Measurements from ENCODE around the gene FZD4. TPM values are rescaled to one million over a fixed set of nuclear protein-coding genes. Genes with fewer than 3 reads are reported as not detected.
A peak's percentile ranks its signal among the peaks of the same experiment; 100 is the strongest.
"Not testable (repeated sequence)": the region's sequence is repeated elsewhere in the genome, so short reads cannot be mapped to it uniquely, and the experiment has no call there.

FZD4 gene
- total and polyA plus RNA-seq, 11 donors, result 11.6 to 39.6 (median 21.1) TPM

DNA sequence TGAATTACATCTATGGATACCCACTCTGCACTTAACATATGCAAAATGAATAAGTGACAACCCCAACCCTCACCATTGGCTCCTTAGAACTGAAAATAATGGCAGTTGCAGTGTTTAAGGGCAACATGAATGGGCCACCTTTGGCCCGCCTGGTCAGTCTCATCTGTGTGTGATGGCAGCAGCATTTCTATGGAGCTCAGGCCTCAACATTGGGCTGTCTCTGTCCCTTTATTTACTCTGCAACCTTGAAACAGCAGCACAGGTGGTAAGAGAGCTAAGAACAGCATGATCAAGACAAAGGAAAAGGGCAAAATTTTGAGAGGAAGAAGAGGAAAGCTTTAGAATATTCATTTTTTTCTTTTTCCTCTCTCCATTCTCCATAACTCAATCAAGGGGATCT lies 44.2 kb upstream of the FZD4 start:
- no peaks in the 10 kb centered on the region for H3K27me3 ChIP-seq
- H3K4me3 ChIP-seq, result no peak overlapping the region
- TF ChIP-seq, protein P1, sequence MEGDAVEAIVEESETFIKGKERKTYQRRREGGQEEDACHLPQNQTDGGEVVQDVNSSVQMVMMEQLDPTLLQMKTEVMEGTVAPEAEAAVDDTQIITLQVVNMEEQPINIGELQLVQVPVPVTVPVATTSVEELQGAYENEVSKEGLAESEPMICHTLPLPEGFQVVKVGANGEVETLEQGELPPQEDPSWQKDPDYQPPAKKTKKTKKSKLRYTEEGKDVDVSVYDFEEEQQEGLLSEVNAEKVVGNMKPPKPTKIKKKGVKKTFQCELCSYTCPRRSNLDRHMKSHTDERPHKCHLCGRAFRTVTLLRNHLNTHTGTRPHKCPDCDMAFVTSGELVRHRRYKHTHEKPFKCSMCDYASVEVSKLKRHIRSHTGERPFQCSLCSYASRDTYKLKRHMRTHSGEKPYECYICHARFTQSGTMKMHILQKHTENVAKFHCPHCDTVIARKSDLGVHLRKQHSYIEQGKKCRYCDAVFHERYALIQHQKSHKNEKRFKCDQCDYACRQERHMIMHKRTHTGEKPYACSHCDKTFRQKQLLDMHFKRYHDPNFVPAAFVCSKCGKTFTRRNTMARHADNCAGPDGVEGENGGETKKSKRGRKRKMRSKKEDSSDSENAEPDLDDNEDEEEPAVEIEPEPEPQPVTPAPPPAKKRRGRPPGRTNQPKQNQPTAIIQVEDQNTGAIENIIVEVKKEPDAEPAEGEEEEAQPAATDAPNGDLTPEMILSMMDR (IDR thresholded peaks at IDR 0.05), result no peak
- no peak for TF ChIP-seq POLR2A (IDR thresholded peaks at IDR 0.05)
- no peaks in the 10 kb centered on the region for H3K36me3 ChIP-seq
- no peaks in the 10 kb centered on the region for H3K9me3 ChIP-seq
- intact Hi-C loops (cut with DNase I), result loop anchor here in 2 of 10 donors (5.0 to 10.0 kb wide), 2 partner anchors 42 to 85 kb away; partner anchors contain the start of gene FZD4 (in 1 of the 2)
- H3K27ac ChIP-seq, result peak overlapping the region in 2 of 12 donors; percentile 40 to 68
- 95 to 100% (median 98%) methylated on average over 1 of the region's 1 CpG for WGBS, 4 donors
- no peak for DNase-seq
- ATAC-seq, result no peak
- peaks cover 0 to 23% (median 9%) of the 10 kb centered on the region in 12 donors for H3K4me1 ChIP-seq

DNA sequence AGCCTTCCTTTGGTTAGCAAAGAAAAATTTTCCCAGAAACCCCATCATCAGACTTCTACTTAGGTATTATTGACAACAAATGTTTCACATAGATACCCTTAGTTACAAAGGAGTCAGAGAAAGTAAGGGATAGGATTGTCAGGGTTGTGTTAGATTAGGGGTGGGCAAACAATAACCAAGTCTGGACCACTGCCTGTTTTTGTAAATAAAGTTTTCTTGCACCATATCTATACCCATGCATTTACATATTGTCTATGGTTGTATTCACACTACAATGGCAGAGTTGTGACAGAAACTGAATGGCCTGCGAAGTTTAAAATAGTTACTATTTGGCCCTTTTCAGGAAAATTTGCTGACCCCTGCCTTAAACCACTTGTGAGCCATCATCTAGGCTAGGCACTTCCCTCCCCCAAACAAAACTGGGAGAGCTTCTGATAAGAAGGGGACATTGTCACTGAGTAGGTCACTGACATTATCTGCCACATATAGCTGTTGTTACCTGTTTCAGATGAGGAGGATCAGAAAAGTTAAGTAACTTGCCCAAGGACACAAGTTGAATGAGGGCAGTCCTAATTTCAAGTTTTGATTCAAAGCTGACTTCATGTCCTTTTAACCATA lies 41.9 kb upstream of the FZD4 start:
- WGBS, 4 donors, result 95 to 100% (median 96%) methylated on average over 1 of the region's 1 CpG
- Histone ChIP-seq H3K4me3 (no peak overlapping the region), H3K27me3 (no peaks in the 10 kb centered on the region), H3K36me3 (no peaks in the 10 kb centered on the region), H3K27ac (no peak overlapping the region), H3K9me3 (no peaks in the 10 kb centered on the region), H3K4me1 (peaks cover 0 to 23% (median 12%) of the 10 kb centered on the region in 12 donors)
- intact Hi-C loops (cut with DNase I), result loop anchor here in 2 of 10 donors (5.0 to 10.0 kb wide), 2 partner anchors 40 to 88 kb away; partner anchors contain the start of gene FZD4 (in 1 of the 2)
- ATAC-seq, result no peak
- DNase-seq, result no peak
- no peak for TF ChIP-seq POLR2A (IDR thresholded peaks at IDR 0.05)
- TF ChIP-seq, protein P1 (IDR thresholded peaks at IDR 0.05), result no peak

DNA sequence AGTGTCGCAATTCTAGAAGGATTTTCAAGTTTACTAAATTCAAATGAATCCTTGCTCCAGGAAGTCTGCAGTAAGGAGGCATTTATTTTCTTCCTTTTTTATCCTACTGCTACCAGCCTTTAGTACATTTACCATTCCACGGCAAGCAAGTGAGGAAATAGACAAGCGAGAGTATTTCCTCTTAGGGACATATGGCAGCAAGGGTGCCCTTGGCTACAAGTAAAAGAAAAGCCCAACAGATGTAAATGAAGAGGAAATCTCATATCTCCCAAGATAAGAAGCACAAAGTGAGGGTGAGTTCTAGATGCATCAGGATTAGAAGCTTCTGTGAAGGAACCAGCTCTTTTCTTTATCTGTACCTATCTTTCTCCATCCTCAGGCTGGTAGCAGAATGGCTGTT lies 37.8 kb upstream of the FZD4 start:
- Histone ChIP-seq H3K4me1 (peaks cover 0 to 27% (median 12%) of the 10 kb centered on the region in 12 donors), H3K27ac (no peak overlapping the region), H3K9me3 (no peaks in the 10 kb centered on the region), H3K36me3 (no peaks in the 10 kb centered on the region), H3K27me3 (no peaks in the 10 kb centered on the region), H3K4me3 (no peak overlapping the region)
- TF ChIP-seq, protein P1 (IDR thresholded peaks at IDR 0.05), result no peak
- TF ChIP-seq POLR2A (IDR thresholded peaks at IDR 0.05), result no peak
- intact Hi-C loops (cut with DNase I), result loop anchor here in 3 of 10 donors (5.0 to 10.0 kb wide), 2 partner anchors 36 to 92 kb away; partner anchors contain the start of gene FZD4 (in 2 of the 3)
- 64 to 72% (median 68%) methylated on average over 3 of the region's 3 CpGs for WGBS, 4 donors
- no peak for DNase-seq
- ATAC-seq, result no peak

DNA sequence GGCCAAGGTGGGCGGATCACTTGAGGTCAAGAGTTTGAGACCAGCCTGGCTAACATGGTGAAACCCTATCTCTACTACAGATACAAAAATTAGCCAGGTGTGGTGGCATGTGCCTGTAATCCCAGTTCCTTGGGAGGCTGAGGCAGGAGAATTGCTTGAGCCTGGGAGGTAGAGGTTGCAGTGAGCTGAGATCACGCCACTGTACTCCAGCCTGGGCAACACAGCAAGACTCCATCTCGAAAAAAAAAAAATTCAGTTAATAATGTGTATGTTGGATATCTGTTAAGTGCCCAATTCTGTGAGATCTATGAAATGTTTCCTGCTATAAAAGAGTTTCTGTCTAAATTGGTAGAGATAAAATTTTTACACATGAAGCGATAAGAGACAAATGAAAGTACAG lies 37.1 kb upstream of the FZD4 start:
- not testable (repeated sequence) for H3K27me3 ChIP-seq, H3K36me3 ChIP-seq, H3K9me3 ChIP-seq, H3K4me3 ChIP-seq, ATAC-seq, H3K27ac ChIP-seq, DNase-seq
- WGBS, 4 donors, result 97 to 98% (median 98%) methylated on average over 4 of the region's 4 CpGs
- peaks cover 0 to 27% (median 12%) of the 10 kb centered on the region in 12 donors for H3K4me1 ChIP-seq
- intact Hi-C loops (cut with DNase I), result loop anchor here in 3 of 10 donors (5.0 to 10.0 kb wide), 2 partner anchors 35 to 92 kb away; partner anchors contain the start of gene FZD4 (in 2 of the 3)
